WERI-Rb-1 (cell line): ENCODE results near the gene SHC4.

Source experiments
- DNase-seq: peaks from one replicate; pipeline ENCODE4 v3.0.0-alpha.2; 2020
- H3K27ac ChIP-seq: fragments of 250-450 bp; sonication (Bioruptor Pico); 2 replicates; pipeline ENCODE4 v1.5.1; 2020; ENCODE audit warnings: mild to moderate bottlenecking, moderate library complexity
- H3K27me3 ChIP-seq: fragments of 250-450 bp; sonication (Bioruptor Pico); 2 replicates; pipeline ENCODE4 v1.5.1; 2021; ENCODE audit warnings: mild to moderate bottlenecking, low read depth, moderate library complexity; ENCODE audit not compliant: insufficient read depth, severe bottlenecking
- H3K36me3 ChIP-seq: fragments of 250-450 bp; sonication (Bioruptor Pico); 2 replicates; pipeline ENCODE4 v1.5.1; 2020; ENCODE audit warnings: mild to moderate bottlenecking, moderate library complexity
- H3K4me3 ChIP-seq: 2 replicates; pipeline ENCODE4 v1.5.1; 2011; ENCODE audit warnings: low read depth, mild to moderate bottlenecking, control low read depth, low read length
- H3K9me3 ChIP-seq: fragments of 250-450 bp; sonication (Bioruptor Pico); 2 replicates; pipeline ENCODE4 v1.5.1; 2021; ENCODE audit warnings: mild to moderate bottlenecking, moderate library complexity; ENCODE audit not compliant: severe bottlenecking
- TF ChIP-seq, protein P1 (sequence below): IDR thresholded peaks from 2 replicates; pipeline ENCODE4 v1.5.1; 2011; ENCODE audit warnings: low read depth, mild to moderate bottlenecking, control low read depth, inconsistent platforms, low read length

SHC4 gene

GRCh38 chr15:48814286-48814685, 149.4 kb downstream of the SHC4 start:
- Histone ChIP-seq H3K36me3 (no peaks in the 10 kb centered on the region), H3K4me3 (no peak overlapping the region), H3K27me3 (no peaks in the 10 kb centered on the region), H3K9me3 (no peaks in the 10 kb centered on the region), H3K27ac (no peak overlapping the region)
- no peak for DNase-seq
- TF ChIP-seq, protein P1, sequence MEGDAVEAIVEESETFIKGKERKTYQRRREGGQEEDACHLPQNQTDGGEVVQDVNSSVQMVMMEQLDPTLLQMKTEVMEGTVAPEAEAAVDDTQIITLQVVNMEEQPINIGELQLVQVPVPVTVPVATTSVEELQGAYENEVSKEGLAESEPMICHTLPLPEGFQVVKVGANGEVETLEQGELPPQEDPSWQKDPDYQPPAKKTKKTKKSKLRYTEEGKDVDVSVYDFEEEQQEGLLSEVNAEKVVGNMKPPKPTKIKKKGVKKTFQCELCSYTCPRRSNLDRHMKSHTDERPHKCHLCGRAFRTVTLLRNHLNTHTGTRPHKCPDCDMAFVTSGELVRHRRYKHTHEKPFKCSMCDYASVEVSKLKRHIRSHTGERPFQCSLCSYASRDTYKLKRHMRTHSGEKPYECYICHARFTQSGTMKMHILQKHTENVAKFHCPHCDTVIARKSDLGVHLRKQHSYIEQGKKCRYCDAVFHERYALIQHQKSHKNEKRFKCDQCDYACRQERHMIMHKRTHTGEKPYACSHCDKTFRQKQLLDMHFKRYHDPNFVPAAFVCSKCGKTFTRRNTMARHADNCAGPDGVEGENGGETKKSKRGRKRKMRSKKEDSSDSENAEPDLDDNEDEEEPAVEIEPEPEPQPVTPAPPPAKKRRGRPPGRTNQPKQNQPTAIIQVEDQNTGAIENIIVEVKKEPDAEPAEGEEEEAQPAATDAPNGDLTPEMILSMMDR = no peak

GRCh38 chr15:48811325-48811958, 152.3 kb downstream of the SHC4 start:
- TF ChIP-seq, protein P1 = no peak
- Histone ChIP-seq H3K9me3 (no peaks in the 10 kb centered on the region), H3K36me3 (no peaks in the 10 kb centered on the region), H3K27me3 (no peaks in the 10 kb centered on the region), H3K4me3 (peak overlapping the region; percentile 92), H3K27ac (peak overlapping the region; percentile 32)
- peak; percentile 18 for DNase-seq

DNA sequence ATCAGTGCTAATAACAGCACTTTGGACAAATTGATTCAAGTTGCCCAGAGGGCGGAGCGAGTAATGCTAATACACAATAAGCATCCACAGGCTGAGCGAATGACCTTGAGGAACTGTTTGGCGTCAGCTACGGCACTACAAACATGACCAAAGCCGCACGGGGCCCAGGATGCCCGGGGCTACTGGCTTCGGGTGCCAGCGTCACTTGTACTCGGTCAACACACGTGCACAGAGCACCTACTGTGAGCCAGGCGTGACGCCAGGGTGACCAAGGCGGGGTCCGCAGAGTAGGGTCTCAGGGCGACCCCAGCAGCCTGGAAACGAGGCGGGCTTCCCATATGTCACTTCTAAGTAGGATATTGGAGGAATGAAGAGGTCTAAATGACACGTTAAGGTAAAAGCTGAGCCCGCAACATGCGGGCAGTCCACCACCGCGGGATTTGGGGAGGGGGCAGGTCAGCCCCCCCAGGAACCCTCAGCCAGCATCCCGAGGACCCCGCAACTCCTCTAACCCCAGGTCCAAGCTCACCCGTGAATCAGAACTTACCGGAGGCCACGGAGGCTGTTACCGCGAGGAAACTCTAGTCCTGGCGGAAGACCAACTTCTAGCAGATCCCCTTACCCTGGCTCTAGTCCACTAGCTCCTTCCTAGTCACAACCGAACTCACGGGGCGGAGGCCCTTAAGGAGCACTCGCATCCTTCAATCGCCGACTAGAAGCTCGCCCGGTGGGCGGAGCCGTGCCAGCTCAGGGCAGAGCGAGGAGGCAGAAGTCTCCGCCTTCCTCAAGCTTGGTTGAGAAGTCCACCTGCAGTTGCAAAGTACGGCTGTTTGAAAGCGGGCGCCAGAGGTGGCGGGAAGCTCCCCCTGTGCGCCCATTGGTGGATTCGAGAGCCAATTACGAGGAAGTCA, 153.1 kb downstream of the SHC4 start, which contains the start of gene CEP152:
Gene CEP152 (minus strand): TSS at position 656 of the 911 bp plus-strand sequence. CDS start 5,420 bp downstream, outside the sequence.
- H3K4me3 ChIP-seq = peak within 1 kb of the TSS; percentile 92
- TF ChIP-seq, protein P1 = no peak
- H3K27ac ChIP-seq = peak within 1 kb of the TSS; percentile 82
- H3K9me3 ChIP-seq = no peaks in the 10 kb centered on the region
- DNase-seq = peak; percentile 99
- no peaks in the 10 kb centered on the region for H3K27me3 ChIP-seq
- H3K36me3 ChIP-seq = no peaks in the 10 kb centered on the region

- no peak overlapping the region for H3K4me3 ChIP-seq
- TF ChIP-seq, protein P1 = no peak
- no peak for DNase-seq
- H3K27me3 ChIP-seq = no peaks in the 10 kb centered on the region
- H3K27ac ChIP-seq = no peak overlapping the region
- H3K9me3 ChIP-seq = no peaks in the 10 kb centered on the region
- H3K36me3 ChIP-seq = no peaks in the 10 kb centered on the region
Observed at GRCh38 chr15:48806151-48806550, 157.6 kb downstream of the SHC4 start.

- Histone ChIP-seq H3K9me3 (no peaks in the 10 kb centered on the region), H3K36me3 (no peaks in the 10 kb centered on the region), H3K27me3 (no peaks in the 10 kb centered on the region), H3K27ac (no peak overlapping the region), H3K4me3 (no peak overlapping the region)
- DNase-seq = no peak
- TF ChIP-seq, protein P1 = no peak
Observed at GRCh38 chr15:48805591-48805990, 158.1 kb downstream of the SHC4 start.
